Adipocyte (in vitro differentiated cells): ENCODE results near the gene EIF1B.
A peak's percentile ranks its signal among the peaks of the same experiment; 100 is the strongest.

ENCODE experiments used
- DNase-seq: peaks from one replicate; pipeline ENCODE4 v3.0.0-alpha.2; 2015; ENCODE audit warnings: low read depth
- H3K27me3 ChIP-seq: replicated peaks from 2 replicates; pipeline ENCODE4 v1.7.0; 2013; ENCODE audit warnings: mild to moderate bottlenecking, low read length, moderate library complexity; ENCODE audit not compliant: control insufficient read depth, insufficient read depth
- H3K36me3 ChIP-seq: 2 replicates; pipeline ENCODE4 v1.7.0; 2013; ENCODE audit warnings: low read length, mild to moderate bottlenecking, moderate library complexity; ENCODE audit not compliant: control insufficient read depth, insufficient read depth, severe bottlenecking
- H3K4me1 ChIP-seq: 2 replicates; pipeline ENCODE4 v1.7.0; 2013; ENCODE audit warnings: mild to moderate bottlenecking, low read length, moderate library complexity; ENCODE audit not compliant: control insufficient read depth, insufficient read depth
- H3K4me3 ChIP-seq: 2 replicates; pipeline ENCODE4 v1.7.0; 2013; ENCODE audit warnings: mild to moderate bottlenecking, low read length, moderate library complexity
- H3K9ac ChIP-seq: 2 replicates; pipeline ENCODE4 v1.7.0; 2013; ENCODE audit warnings: mild to moderate bottlenecking, low read length, moderate library complexity
- H3K9me3 ChIP-seq: 2 replicates; pipeline ENCODE4 v1.7.0; 2013; ENCODE audit warnings: mild to moderate bottlenecking, low read length, moderate library complexity; ENCODE audit not compliant: control insufficient read depth

EIF1B gene

DNA sequence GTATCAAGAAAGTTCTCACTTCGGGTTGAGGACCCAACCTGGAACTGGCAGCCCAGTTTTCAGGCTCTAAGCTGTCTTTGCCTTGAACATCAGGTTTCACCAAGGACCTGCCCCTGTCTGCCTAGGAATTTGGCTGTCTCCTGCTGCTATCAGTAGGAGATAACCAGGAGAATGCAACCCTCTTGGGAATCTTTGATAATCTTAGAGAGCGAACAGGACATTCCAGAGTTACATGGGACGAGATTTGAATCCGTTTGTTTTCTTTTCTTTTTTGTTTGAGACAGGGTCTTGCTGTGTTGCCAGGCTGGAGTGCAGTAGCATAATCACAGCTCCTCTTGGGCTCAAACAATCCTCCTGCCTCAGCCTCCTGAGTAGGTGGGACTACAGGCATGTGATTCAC is 18.0 kb upstream of the EIF1B start:
- no peaks in the 10 kb centered on the region for H3K9me3 ChIP-seq
- DNase-seq = no peak
- no peaks in the 10 kb centered on the region for H3K36me3 ChIP-seq
- H3K27me3 ChIP-seq = no peaks in the 10 kb centered on the region
- H3K4me3 ChIP-seq = no peak overlapping the region
- H3K9ac ChIP-seq = no peak overlapping the region
- H3K4me1 ChIP-seq = no peaks in the 10 kb centered on the region

DNA sequence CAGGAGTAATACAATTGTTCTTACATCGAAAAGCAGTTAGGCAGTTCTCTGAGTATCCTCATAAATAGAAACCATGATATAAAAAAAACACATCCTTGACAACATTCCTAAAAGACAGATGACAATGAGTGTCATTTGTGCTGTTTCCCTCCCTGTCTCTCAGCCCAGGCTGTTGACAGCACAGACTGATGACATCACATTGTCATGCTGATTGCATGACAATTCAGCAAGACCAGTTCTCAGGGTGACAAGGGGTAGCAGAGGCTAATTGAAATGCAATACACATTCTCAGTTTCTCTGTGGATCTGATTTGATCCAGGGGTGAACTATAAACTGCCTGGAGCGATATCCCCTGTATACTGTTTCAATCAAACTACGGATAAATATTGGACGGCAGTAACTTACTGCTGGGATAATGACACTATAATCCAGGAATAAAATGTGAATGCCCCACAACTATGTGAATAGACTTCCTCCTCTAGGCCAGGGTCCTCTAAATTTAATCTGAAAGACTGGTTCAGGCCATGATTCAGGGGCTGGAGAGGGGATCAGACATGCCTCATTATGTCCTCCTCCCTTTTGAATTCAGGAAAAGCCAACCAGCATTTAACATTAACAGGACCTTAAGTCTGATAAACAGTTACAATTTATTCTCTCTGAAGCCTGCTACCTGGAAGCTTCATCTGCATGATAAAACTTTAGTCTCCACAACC is 16.7 kb upstream of the EIF1B start:
- H3K9me3 ChIP-seq = no peaks in the 10 kb centered on the region
- no peaks in the 10 kb centered on the region for H3K36me3 ChIP-seq
- H3K27me3 ChIP-seq = no peaks in the 10 kb centered on the region
- H3K4me3 ChIP-seq = no peak overlapping the region
- H3K9ac ChIP-seq = no peak overlapping the region
- DNase-seq = peak; percentile 4
- no peaks in the 10 kb centered on the region for H3K4me1 ChIP-seq

GRCh38 chr3:40294434-40294833 is 15.1 kb upstream of the EIF1B start:
- Histone ChIP-seq H3K36me3 (no peaks in the 10 kb centered on the region), H3K9ac (no peak overlapping the region), H3K27me3 (no peaks in the 10 kb centered on the region), H3K4me3 (no peak overlapping the region), H3K4me1 (peaks cover 7% of the 10 kb centered on the region), H3K9me3 (no peaks in the 10 kb centered on the region)
- no peak for DNase-seq

DNA sequence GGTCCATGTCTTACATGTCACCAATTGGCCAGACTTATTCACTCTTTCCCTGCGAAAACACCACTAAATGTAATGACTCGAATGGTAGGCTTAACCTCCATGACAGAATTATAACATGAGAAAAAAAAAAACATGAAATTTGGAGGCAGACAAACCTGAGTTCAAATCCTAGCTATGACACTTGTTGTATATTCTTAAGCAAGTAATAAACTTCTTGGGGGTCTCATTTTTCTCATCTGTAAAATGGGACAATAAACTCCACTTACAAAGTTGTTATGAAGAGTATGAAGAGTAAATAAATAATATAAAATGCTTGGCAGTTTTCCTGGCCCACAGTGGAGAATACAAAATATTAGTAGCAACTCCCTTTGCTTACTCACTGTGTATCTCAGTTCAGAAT is 11.4 kb upstream of the EIF1B start:
- DNase-seq = no peak
- H3K9me3 ChIP-seq = no peaks in the 10 kb centered on the region
- H3K4me1 ChIP-seq = peaks cover 28% of the 10 kb centered on the region

GRCh38 chr3:40299130-40299720 is 10.3 kb upstream of the EIF1B start:
- peaks cover 34% of the 10 kb centered on the region for H3K4me1 ChIP-seq
- H3K9ac ChIP-seq = no peak overlapping the region
- no peaks in the 10 kb centered on the region for H3K27me3 ChIP-seq
- H3K36me3 ChIP-seq = no peaks in the 10 kb centered on the region
- H3K4me3 ChIP-seq = no peak overlapping the region
- no peak for DNase-seq
- no peaks in the 10 kb centered on the region for H3K9me3 ChIP-seq

More for the DNA sequence above, 11.4 kb upstream of the EIF1B start:
- no peaks in the 10 kb centered on the region for H3K27me3 ChIP-seq
- no peak overlapping the region for H3K9ac ChIP-seq
- no peak overlapping the region for H3K4me3 ChIP-seq
- no peaks in the 10 kb centered on the region for H3K36me3 ChIP-seq

DNA sequence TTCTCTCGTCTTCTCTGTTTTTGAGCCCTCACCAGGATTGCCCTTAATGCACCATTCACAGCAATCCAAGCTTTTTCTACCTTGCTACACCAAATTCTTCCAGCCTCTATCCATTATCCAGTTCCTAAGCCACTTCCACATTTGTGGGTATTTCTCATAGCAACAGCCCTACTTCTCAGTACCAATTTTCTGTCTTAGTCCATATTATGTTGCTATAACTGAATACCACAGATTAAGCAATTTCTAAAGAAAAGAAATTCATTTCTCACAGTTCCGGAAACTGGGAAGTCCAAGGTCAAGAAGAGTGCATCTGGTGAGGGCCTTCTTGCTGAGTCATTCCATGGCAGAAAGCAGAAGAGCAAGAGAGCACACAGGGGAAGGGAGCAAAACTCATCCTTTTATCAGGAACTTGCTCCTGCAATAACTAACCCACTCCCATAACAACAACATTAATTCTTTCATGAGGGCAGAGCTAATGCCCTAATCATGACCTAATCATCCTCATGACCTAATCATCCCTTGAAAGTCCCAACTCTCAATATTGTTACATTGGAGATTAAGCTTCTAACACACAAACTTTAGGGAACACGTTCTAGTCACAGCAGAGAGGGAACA is 9.7 kb upstream of the EIF1B start:
- Histone ChIP-seq H3K4me1 (peaks cover 34% of the 10 kb centered on the region), H3K9me3 (no peaks in the 10 kb centered on the region), H3K36me3 (no peaks in the 10 kb centered on the region), H3K27me3 (no peaks in the 10 kb centered on the region), H3K9ac (no peak overlapping the region), H3K4me3 (peak overlapping the region; percentile 16)
- DNase-seq = peak; percentile 76

DNA sequence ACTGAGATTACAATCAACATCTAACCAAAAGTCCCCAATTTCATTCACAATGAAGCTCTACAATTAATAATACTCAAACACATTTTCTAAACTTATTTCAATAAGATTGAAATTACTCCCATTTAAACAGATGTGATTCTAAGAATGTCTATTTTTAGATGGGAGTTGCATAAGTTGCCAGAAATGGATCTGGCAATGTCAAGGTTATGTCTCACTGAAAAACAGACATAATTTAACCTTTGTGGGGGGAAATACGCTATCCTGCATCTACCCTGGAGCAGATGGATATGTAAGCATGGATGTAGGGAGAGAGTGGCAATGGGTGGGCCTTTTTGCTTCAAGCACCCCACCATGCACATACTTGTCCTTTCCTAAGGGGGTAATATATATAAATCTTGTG is 6.7 kb upstream of the EIF1B start:
- no peaks in the 10 kb centered on the region for H3K36me3 ChIP-seq
- no peaks in the 10 kb centered on the region for H3K9me3 ChIP-seq
- no peak overlapping the region for H3K4me3 ChIP-seq
- DNase-seq = peak; percentile 38
- H3K27me3 ChIP-seq = no peaks in the 10 kb centered on the region
- H3K4me1 ChIP-seq = peaks cover 34% of the 10 kb centered on the region
- no peak overlapping the region for H3K9ac ChIP-seq

DNA sequence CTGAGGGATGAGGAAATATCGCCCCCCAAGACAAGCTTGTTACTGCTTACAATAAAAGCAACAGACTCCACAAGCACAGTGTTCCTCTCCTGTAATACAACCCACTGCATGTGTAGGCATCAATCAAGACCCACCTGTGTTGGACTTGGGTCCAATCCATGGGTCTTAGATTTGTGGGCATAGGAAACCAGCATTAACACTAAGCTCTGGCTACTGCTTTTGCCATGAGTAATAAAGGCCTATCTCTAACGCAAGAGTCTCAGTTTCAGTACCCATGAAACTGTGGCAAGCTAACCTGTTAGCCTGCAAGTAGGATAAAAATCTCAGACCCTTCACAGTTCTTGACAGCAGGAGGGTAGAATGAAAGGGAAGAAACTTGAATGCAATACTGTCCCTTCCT is 5.2 kb upstream of the EIF1B start:
- H3K27me3 ChIP-seq = no peaks in the 10 kb centered on the region
- DNase-seq = no peak
- H3K9me3 ChIP-seq = no peaks in the 10 kb centered on the region
- H3K36me3 ChIP-seq = no peaks in the 10 kb centered on the region
- peaks cover 34% of the 10 kb centered on the region for H3K4me1 ChIP-seq
- H3K9ac ChIP-seq = no peak overlapping the region
- H3K4me3 ChIP-seq = no peak overlapping the region

GRCh38 chr3:40306336-40306735 is 3.2 kb upstream of the EIF1B start:
- no peaks in the 10 kb centered on the region for H3K27me3 ChIP-seq
- H3K36me3 ChIP-seq = peaks cover 3% of the 10 kb centered on the region
- no peak overlapping the region for H3K4me3 ChIP-seq
- H3K4me1 ChIP-seq = peaks cover 28% of the 10 kb centered on the region
- no peaks in the 10 kb centered on the region for H3K9me3 ChIP-seq
- no peak for DNase-seq
- no peak overlapping the region for H3K9ac ChIP-seq

DNA sequence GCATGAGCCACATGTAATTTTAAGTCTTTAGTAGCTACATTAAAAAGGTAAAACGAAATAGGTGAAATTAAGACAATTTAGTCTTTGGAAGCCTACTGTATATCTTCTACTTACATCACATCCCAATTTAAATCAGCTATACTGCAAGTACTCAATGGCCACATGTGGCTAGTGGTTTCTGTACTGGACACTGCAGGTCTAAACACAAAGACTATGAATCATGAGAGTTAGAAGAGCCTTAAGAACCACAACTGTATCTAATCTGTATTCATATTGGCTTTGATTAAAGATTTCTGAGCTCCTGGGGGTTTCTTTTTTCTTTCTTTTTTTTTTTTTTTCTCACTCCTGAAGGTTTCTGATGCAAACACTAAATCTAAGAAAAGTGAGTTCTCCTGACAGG is 2.3 kb upstream of the EIF1B start:
- H3K9me3 ChIP-seq = no peaks in the 10 kb centered on the region
- DNase-seq = no peak
- H3K27me3 ChIP-seq = no peaks in the 10 kb centered on the region
- peaks cover 35% of the 10 kb centered on the region for H3K4me1 ChIP-seq
- no peak overlapping the region for H3K4me3 ChIP-seq
- H3K9ac ChIP-seq = no peak overlapping the region
- peaks cover 11% of the 10 kb centered on the region for H3K36me3 ChIP-seq

- DNase-seq = no peak
- H3K9me3 ChIP-seq = no peaks in the 10 kb centered on the region
- H3K27me3 ChIP-seq = no peaks in the 10 kb centered on the region
- peaks cover 27% of the 10 kb centered on the region for H3K4me1 ChIP-seq
- H3K4me3 ChIP-seq = peak overlapping the region; percentile 99
- H3K9ac ChIP-seq = peak overlapping the region; percentile 92
- H3K36me3 ChIP-seq = peaks cover 28% of the 10 kb centered on the region
Measured at GRCh38 chr3:40308725-40309417, 636 bp upstream of the EIF1B start.
